Activated T-helper 1 cell treated with anti-CD3 and anti-CD28 coated beads, Interleukin-2, amount 50 U/mL, for 16 hours (primary cell): ENCODE measurements around the gene SLCO1B3.

Experiments
- DNase-seq, 2 donors: peaks; one replicate each; pipeline ENCODE4 v3.0.0-alpha.2; 2020; ENCODE audit warnings: low read depth in 1 of 2, low spot score in 1 of 2

SLCO1B3 gene

GRCh38 chr12:20885116-20885515 lies 74.6 kb downstream of the SLCO1B3 start:
- DNase-seq: no peak

DNA sequence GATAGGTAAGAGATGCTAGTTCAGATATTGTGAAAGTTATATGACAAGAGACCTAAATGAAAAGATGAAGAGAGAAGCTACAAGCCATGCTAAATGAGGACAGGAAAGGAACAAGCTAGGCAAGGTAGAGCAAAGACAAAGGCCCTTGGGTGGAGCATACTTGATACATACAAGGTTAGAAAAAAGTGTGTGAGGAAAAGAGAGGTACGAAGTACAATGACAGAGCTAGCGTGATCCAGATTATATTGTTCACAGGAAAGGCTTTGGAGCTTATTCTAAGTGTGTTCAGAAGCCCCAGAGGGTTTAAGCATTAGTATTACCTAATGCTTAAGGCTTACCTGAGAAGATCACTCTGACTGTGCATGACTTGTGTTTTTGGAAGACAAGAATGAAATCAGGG lies 75.0 kb downstream of the SLCO1B3 start:
- no peak for DNase-seq

DNA sequence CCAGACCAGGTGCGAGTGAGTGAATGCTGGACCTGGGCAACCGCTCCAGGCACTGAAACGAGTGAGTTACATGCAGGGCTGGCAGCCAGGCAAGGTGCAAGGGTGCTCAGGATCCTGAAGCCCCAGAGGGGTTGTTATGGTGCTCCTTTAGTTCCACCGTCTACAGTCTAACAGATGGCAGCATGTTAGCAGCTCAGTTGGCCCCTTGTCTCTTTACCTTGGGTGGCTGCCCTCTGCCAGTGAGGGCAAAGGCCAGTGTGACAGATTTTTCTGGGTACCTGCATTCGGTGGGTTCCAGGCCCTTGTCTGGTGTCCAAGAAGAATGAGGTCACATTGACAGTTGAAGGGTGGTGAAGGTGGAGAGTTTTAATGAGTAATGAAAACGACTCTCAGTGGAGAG lies 106.8 kb downstream of the SLCO1B3 start:
- DNase-seq: no peak

- no peak for DNase-seq
Measured at GRCh38 chr12:20917819-20918218, 107.3 kb downstream of the SLCO1B3 start.

DNA sequence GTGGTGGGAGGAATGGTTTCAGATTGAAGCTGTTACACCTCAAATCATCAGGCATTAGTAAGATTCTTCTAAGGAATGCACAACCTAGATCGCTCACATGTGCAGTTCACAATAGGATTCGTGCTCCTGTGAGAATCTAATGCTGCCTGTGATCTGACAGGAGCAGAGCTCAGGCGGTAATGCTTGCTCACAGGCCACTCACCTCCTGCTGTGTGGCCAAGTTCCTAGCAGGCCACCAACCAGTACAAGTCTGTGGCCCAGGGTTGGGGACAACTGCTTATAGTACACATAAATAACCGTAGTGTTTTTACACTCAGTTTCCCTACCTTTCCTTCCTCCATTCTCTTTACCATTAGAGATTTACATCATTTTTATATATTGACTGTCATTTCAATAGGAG lies 121.4 kb downstream of the SLCO1B3 start:
- no peak for DNase-seq

- DNase-seq: no peak
Measured at GRCh38 chr12:20946732-20947131, 136.2 kb downstream of the SLCO1B3 start.

DNA sequence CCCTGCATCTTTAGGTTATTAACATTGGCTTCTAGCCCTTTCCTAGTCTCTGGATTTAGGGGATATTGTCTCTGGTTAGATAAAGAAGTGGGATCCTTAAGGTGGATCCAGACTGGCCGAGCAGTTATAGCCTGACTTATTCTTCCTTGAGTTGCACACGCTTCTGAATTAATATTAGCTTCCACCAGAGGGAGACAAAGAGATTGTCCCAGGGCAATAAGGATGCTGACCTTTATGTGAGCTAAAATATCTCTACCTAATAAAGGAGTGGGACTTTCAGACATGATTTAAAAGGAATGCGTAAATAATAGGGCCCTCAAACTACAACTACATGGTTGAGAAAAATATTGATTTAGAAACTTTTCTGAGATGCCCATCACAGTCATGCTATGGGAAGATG lies 139.7 kb downstream of the SLCO1B3 start:
- DNase-seq: no peak

DNA sequence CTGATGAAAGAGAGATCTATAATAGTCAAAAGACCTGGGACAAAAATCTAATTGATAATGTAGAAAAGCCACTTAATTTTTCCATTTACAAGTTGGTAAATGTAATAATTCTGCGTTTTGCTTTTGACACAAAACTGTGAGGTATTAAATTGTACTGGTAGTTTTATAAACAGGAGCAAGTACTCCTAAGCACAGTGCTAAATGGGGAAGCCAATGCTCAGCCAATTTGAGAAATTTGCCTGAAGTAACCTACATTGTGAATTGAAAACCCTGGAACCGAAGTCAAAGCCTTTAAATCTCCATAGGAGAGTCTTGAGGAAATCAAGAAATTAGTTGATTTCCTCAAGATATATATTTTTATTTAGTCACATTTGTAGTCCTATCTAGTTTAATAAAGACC lies 152.8 kb downstream of the SLCO1B3 start:
- no peak for DNase-seq

DNA sequence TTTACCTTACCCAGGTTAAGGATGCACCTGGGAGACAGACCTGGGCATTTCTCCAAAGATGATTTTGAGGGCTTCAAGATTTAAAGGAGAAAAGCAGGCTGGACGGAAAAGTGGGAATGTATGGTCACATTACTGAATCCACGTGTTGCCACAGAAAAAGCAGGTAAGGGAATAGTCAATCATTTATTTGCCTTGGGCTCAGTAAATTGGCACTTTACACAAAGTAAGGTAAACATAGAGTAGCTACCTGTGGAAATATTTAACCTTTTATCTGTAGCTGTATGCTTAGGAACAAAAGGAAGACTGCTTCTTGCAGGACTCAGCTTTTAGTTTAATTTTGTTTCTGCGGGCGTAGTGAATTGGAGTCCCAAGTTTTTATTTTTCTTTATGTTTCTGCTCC lies 153.3 kb downstream of the SLCO1B3 start:
- DNase-seq: no peak
